CD14-positive monocyte (primary cell): Measurements from ENCODE around the gene KCNK6. TPM values are rescaled to one million over a fixed set of nuclear protein-coding genes. Genes with fewer than 3 reads are reported as not detected.

Experiments
- DNase-seq, 3 donors: peaks; one replicate each; pipeline ENCODE4 v3.0.0-alpha.2; 2011 to 2022
- H2AFZ ChIP-seq: 2 replicates; pipeline ENCODE4 v1.6.0; 2012; ENCODE audit warnings: mild to moderate bottlenecking, low read depth, low read length, inconsistent platforms; ENCODE audit not compliant: insufficient read depth, poor library complexity, severe bottlenecking
- H3K27ac ChIP-seq, 2 donors: 1 replicate in 1 of 2; 2 replicates in 1 of 2; pipeline ENCODE4 v1.5.1; 2012 to 2013; ENCODE audit warnings: low read length in 2 of 2, control low read depth in 1 of 2, inconsistent platforms in 1 of 2, low read depth in 1 of 2, mild to moderate bottlenecking in 1 of 2
- H3K27me3 ChIP-seq, 2 donors: one replicate each; pipeline versions ENCODE4 v1.6.0 to v1.6.1; 2011 to 2013; ENCODE audit warnings: low read length in 2 of 2; ENCODE audit not compliant: control insufficient read depth in 2 of 2, insufficient read depth in 2 of 2
- H3K36me3 ChIP-seq, 2 donors: replicated peaks in 1 of 2; 1 replicate in 1 of 2; 2 replicates in 1 of 2; pipeline versions ENCODE4 v1.5.1 to v1.6.1; 2012 to 2013; ENCODE audit warnings: low read length in 2 of 2, control low read depth in 1 of 2, inconsistent platforms in 1 of 2, mild to moderate bottlenecking in 1 of 2; ENCODE audit not compliant: insufficient read depth in 2 of 2, control insufficient read depth in 1 of 2
- H3K4me1 ChIP-seq, 2 donors: 1 replicate in 1 of 2; 2 replicates in 1 of 2; pipeline versions ENCODE4 v1.5.1 to v1.6.1; 2012 to 2013; ENCODE audit warnings: low read length in 2 of 2, control low read depth in 1 of 2, inconsistent platforms in 1 of 2, mild to moderate bottlenecking in 1 of 2, moderate library complexity in 1 of 2; ENCODE audit not compliant: insufficient read depth in 2 of 2, control insufficient read depth in 1 of 2
- H3K4me2 ChIP-seq: replicated peaks from 2 replicates; pipeline ENCODE3; 2012; ENCODE audit warnings: low read length, moderate library complexity, mild to moderate bottlenecking; ENCODE audit not compliant: poor library complexity, severe bottlenecking; ENCODE audit errors: extremely low read depth
- H3K4me3 ChIP-seq, 3 experiments: fragments of 200-600 bp in 1 of 3; sonication (generic) in 1 of 3; replicated peaks in 1 of 3; 1 replicate in 2 of 3; 2 replicates in 1 of 3; pipeline ENCODE4 v1.5.1; 2011 to 2013; ENCODE audit warnings: low read length in 3 of 3, mild to moderate bottlenecking in 3 of 3, control low read depth in 2 of 3, low read depth in 2 of 3, inconsistent platforms in 1 of 3, moderate library complexity in 1 of 3
- H3K79me2 ChIP-seq: 2 replicates; pipeline ENCODE4 v1.6.0; 2012; ENCODE audit warnings: mild to moderate bottlenecking, control low read depth, inconsistent platforms, low read length, moderate library complexity; ENCODE audit not compliant: insufficient read depth
- H3K9ac ChIP-seq: 2 replicates; pipeline ENCODE4 v1.6.0; 2017; ENCODE audit warnings: low read length, mild to moderate bottlenecking; ENCODE audit not compliant: insufficient read depth, poor library complexity, severe bottlenecking
- H3K9me3 ChIP-seq, 2 donors: replicated peaks in 1 of 2; 1 replicate in 1 of 2; 2 replicates in 1 of 2; pipeline versions ENCODE4 v1.5.1 to v1.6.1; 2012 to 2013; ENCODE audit warnings: low read length in 2 of 2, control low read depth in 1 of 2; ENCODE audit not compliant: control insufficient read depth in 1 of 2, insufficient read depth in 1 of 2
- H4K20me1 ChIP-seq: 2 replicates; pipeline ENCODE4 v1.6.0; 2012; ENCODE audit warnings: mild to moderate bottlenecking, low read length, control low read depth, moderate library complexity; ENCODE audit not compliant: insufficient read depth
- H3K27ac Mint-ChIP-seq, 7 donors: one replicate each; pipeline ENCODE4 v1.8.0; 2020; ENCODE audit warnings: mild to moderate bottlenecking in 7 of 7, mixed read lengths in 7 of 7, moderate library complexity in 6 of 7, inconsistent platforms in 2 of 7
- H3K27me3 Mint-ChIP-seq, 3 donors: one replicate each; pipeline ENCODE4 v1.8.0; 2021 to 2022; ENCODE audit warnings: low read depth in 3 of 3, mild to moderate bottlenecking in 3 of 3, mixed read lengths in 3 of 3, moderate library complexity in 3 of 3, inconsistent platforms in 1 of 3
- H3K36me3 Mint-ChIP-seq, 2 donors: one replicate each; pipeline ENCODE4 v1.8.0; 2020; ENCODE audit warnings: mixed read lengths in 2 of 2, inconsistent platforms in 1 of 2, mild to moderate bottlenecking in 1 of 2
- H3K4me1 Mint-ChIP-seq: one replicate; pipeline ENCODE4 v1.8.0; 2020; ENCODE audit warnings: mild to moderate bottlenecking, mixed read lengths
- H3K4me3 Mint-ChIP-seq, 2 donors: one replicate each; pipeline ENCODE4 v1.8.0; 2020; ENCODE audit warnings: mild to moderate bottlenecking in 2 of 2, mixed read lengths in 2 of 2, moderate library complexity in 1 of 2
- H3K9me3 Mint-ChIP-seq, 7 donors: one replicate each; pipeline ENCODE4 v1.8.0; 2020 to 2022; ENCODE audit warnings: mixed read lengths in 7 of 7, mild to moderate bottlenecking in 6 of 7, moderate library complexity in 6 of 7, inconsistent platforms in 2 of 7
- WGBS: methylation state at CpG from one replicate; pipeline ENCODE4 v1.1.5; 2013; ENCODE audit warnings: missing lambda C conversion rate; ENCODE audit not compliant: insufficient coverage; 5-methylcytosine and 5-hydroxymethylcytosine counted together
- intact Hi-C, 2 donors: fragments of 100-400 bp; cut with micrococcal nuclease; formaldehyde crosslinking; loops; one replicate each; pipeline versions ENCODE4 v1.15.0 to v1.15.1; 2023
- polyA plus RNA-seq, 3 donors: library from polyadenylated mRNA; depleted of rRNA in 1 of 3; unstranded in 2 of 3; stranded (reverse) in 1 of 3; fragments of 300-500 nt in 2 of 3; fragments of >200 nt in 1 of 3; fragmentation: Illumina TruSeq in 2 of 3; gene quantifications; 1 replicate in 2 of 3; 2 replicates in 1 of 3; pipeline ENCODE4 v1.2.3, GENCODE V29; 2012 to 2021
- TF ChIP-seq, protein P1 (sequence below): fragments of 200-600 bp; IDR thresholded peaks from one replicate; pipeline ENCODE4 v1.8.0; 2022; ENCODE audit warnings: antibody characterized with exemption, mild to moderate bottlenecking

KCNK6 gene
- polyA plus RNA-seq, 3 donors = 7.3 to 21.5 (median 8.7) TPM

- peak overlapping the region in 1 of 2 donors; percentile 92 for H3K4me3 Mint-ChIP-seq
- H2AFZ ChIP-seq = no peak overlapping the region
- WGBS = 84% methylated on average over 8 of the region's 9 CpGs
- H3K27me3 Mint-ChIP-seq = peaks cover 33 to 63% (median 38%) of the 10 kb centered on the region in 3 donors
- H3K27ac ChIP-seq = no peak overlapping the region
- H3K79me2 ChIP-seq = no peaks in the 10 kb centered on the region
- H3K36me3 Mint-ChIP-seq = peaks cover 0 to 3% of the 10 kb centered on the region in 2 donors
- H3K9me3 ChIP-seq = peaks cover 0 to 4% of the 10 kb centered on the region in 2 donors
- no peak overlapping the region for H3K9ac ChIP-seq
- no peak overlapping the region for H3K27ac Mint-ChIP-seq
- intact Hi-C loops = no loop called here
- H3K4me1 Mint-ChIP-seq = peaks cover 24% of the 10 kb centered on the region
- H3K9me3 Mint-ChIP-seq = peaks cover 0 to 11% (median 7%) of the 10 kb centered on the region in 7 donors
- peaks cover 18 to 23% of the 10 kb centered on the region in 2 donors for H3K4me1 ChIP-seq
- H3K4me3 ChIP-seq = no peak overlapping the region
- no peak for DNase-seq
- H3K27me3 ChIP-seq = peaks cover 0 to 44% of the 10 kb centered on the region in 2 donors
- H4K20me1 ChIP-seq = no peaks in the 10 kb centered on the region
- H3K4me2 ChIP-seq = no peak overlapping the region
- TF ChIP-seq, protein P1, sequence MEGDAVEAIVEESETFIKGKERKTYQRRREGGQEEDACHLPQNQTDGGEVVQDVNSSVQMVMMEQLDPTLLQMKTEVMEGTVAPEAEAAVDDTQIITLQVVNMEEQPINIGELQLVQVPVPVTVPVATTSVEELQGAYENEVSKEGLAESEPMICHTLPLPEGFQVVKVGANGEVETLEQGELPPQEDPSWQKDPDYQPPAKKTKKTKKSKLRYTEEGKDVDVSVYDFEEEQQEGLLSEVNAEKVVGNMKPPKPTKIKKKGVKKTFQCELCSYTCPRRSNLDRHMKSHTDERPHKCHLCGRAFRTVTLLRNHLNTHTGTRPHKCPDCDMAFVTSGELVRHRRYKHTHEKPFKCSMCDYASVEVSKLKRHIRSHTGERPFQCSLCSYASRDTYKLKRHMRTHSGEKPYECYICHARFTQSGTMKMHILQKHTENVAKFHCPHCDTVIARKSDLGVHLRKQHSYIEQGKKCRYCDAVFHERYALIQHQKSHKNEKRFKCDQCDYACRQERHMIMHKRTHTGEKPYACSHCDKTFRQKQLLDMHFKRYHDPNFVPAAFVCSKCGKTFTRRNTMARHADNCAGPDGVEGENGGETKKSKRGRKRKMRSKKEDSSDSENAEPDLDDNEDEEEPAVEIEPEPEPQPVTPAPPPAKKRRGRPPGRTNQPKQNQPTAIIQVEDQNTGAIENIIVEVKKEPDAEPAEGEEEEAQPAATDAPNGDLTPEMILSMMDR = no peak
- H3K36me3 ChIP-seq = no peaks in the 10 kb centered on the region
These were observed 40.7 kb downstream of the KCNK6 start for GRCh38 chr19:38360351-38360750.

GRCh38 chr19:38360839-38361631, 41.4 kb downstream of the KCNK6 start:
- Histone ChIP-seq H3K27me3 (peaks cover 0 to 41% of the 10 kb centered on the region in 2 donors), H3K9me3 (peaks cover 0 to 4% of the 10 kb centered on the region in 2 donors), H3K4me1 (peaks cover 18 to 23% of the 10 kb centered on the region in 2 donors), H4K20me1 (no peaks in the 10 kb centered on the region), H3K27ac (no peak overlapping the region), H3K79me2 (no peaks in the 10 kb centered on the region), H3K4me2 (peak overlapping the region; percentile 90), H3K4me3 (peak overlapping the region; percentile 45 to 88 (median 60)), H3K9ac (peak overlapping the region; percentile 56), H2AFZ (peak overlapping the region; percentile 93), H3K36me3 (no peaks in the 10 kb centered on the region)
- TF ChIP-seq, protein P1 = no peak
- Mint-ChIP-seq H3K4me1 (peaks cover 24% of the 10 kb centered on the region), H3K4me3 (peak overlapping the region; percentile 86 to 92), H3K27ac (peak overlapping the region in 2 of 7 donors; percentile 18 to 31), H3K9me3 (peaks cover 0 to 13% (median 7%) of the 10 kb centered on the region in 7 donors), H3K27me3 (peaks cover 36 to 60% (median 40%) of the 10 kb centered on the region in 3 donors), H3K36me3 (peaks cover 0 to 3% of the 10 kb centered on the region in 2 donors)
- intact Hi-C loops = no loop called here
- 32% methylated on average over 17 of the region's 23 CpGs for WGBS
- peak in 2 of 3 donors; percentile 24 to 28 for DNase-seq
